Vagina (tissue), 2 donors: ENCODE data around the gene SUPT4H1. TPM values are rescaled to one million over a fixed set of nuclear protein-coding genes. Genes with fewer than 3 reads are reported as not detected.
A peak's percentile ranks its signal among the peaks of the same experiment; 100 is the strongest.

Source experiments
- DNase-seq, 2 donors: peaks; one replicate each; pipeline ENCODE4 v3.0.0-alpha.2; 2017; ENCODE audit errors: extremely low spot score in 2 of 2
- H3K27ac ChIP-seq: fragments of 200-600 bp; sonication (generic); one replicate; pipeline ENCODE4 v1.5.1; 2019
- H3K27me3 ChIP-seq: fragments of 200-600 bp; sonication (generic); one replicate; pipeline ENCODE4 v1.5.1; 2019
- H3K36me3 ChIP-seq, 2 donors: fragments of 200-600 bp; sonication (generic); one replicate each; pipeline ENCODE4 v1.5.1; 2017 to 2019
- H3K4me1 ChIP-seq: fragments of 200-600 bp; sonication (generic); one replicate; pipeline ENCODE4 v1.5.1; 2019
- H3K4me3 ChIP-seq, 2 donors: fragments of 200-600 bp; sonication (generic); 1 replicate in 1 of 2; 2 replicates in 1 of 2; pipeline ENCODE4 v1.5.1; 2016 to 2019
- H3K9me3 ChIP-seq: fragments of 200-600 bp; sonication (generic); one replicate; pipeline ENCODE4 v1.5.1; 2019
- POLR2A ChIP-seq, 2 donors: fragments of 450-650 bp; IDR thresholded peaks; one replicate each; pipeline ENCODE4 v1.6.1; 2017; ENCODE audit warnings: antibody characterized with exemption in 2 of 2, mild to moderate bottlenecking in 2 of 2, moderate library complexity in 2 of 2
- POLR2AphosphoS5 ChIP-seq, 2 donors: sonication (generic); formaldehyde crosslinking; IDR thresholded peaks; one replicate each; pipeline ENCODE4 v1.9.0; 2017; ENCODE audit warnings: antibody characterized with exemption in 2 of 2, mild to moderate bottlenecking in 2 of 2, low read depth in 1 of 2; ENCODE audit not compliant: insufficient read depth in 1 of 2
- intact Hi-C: fragments of 100-400 bp; cut with DNase I; formaldehyde crosslinking; loops from one replicate; pipeline ENCODE4 v1.15.1; 2023
- total RNA-seq: library from RNA; depleted of rRNA; stranded (reverse); fragments of >200 nt; gene quantifications from one replicate; pipeline ENCODE4 v1.2.3, GENCODE V29; 2016
- TF ChIP-seq, protein P1 (sequence below), 3 experiments: fragments of 450-650 bp in 2 of 3; fragments of 200-600 bp in 1 of 3; sonication (generic) in 1 of 3; IDR thresholded peaks; one replicate each; pipeline ENCODE4 v1.5.1; 2017 to 2019; ENCODE audit warnings: antibody characterized with exemption in 3 of 3, mild to moderate bottlenecking in 2 of 3, moderate library complexity in 2 of 3

The SUPT4H1 gene
- total RNA-seq, 1 donor from 2014 or later: 31.4 TPM

GRCh38 chr17:58310511-58311428 lies 41.2 kb downstream of the SUPT4H1 start:
- TF ChIP-seq POLR2AphosphoS5 (IDR thresholded peaks at IDR 0.05; ENCODE audit: insufficient read depth in 1 of 2, low read depth in 1 of 2): no peak
- TF ChIP-seq, protein P1, sequence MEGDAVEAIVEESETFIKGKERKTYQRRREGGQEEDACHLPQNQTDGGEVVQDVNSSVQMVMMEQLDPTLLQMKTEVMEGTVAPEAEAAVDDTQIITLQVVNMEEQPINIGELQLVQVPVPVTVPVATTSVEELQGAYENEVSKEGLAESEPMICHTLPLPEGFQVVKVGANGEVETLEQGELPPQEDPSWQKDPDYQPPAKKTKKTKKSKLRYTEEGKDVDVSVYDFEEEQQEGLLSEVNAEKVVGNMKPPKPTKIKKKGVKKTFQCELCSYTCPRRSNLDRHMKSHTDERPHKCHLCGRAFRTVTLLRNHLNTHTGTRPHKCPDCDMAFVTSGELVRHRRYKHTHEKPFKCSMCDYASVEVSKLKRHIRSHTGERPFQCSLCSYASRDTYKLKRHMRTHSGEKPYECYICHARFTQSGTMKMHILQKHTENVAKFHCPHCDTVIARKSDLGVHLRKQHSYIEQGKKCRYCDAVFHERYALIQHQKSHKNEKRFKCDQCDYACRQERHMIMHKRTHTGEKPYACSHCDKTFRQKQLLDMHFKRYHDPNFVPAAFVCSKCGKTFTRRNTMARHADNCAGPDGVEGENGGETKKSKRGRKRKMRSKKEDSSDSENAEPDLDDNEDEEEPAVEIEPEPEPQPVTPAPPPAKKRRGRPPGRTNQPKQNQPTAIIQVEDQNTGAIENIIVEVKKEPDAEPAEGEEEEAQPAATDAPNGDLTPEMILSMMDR (IDR thresholded peaks at IDR 0.05): no peak
- TF ChIP-seq POLR2A (IDR thresholded peaks at IDR 0.05): no peak
- H3K4me1 ChIP-seq: no peaks in the 10 kb centered on the region
- no peaks in the 10 kb centered on the region for H3K36me3 ChIP-seq
- no peaks in the 10 kb centered on the region for H3K27me3 ChIP-seq
- peak; percentile 77 to 88 for DNase-seq
- intact Hi-C loops: no loop called here
- no peak overlapping the region for H3K27ac ChIP-seq
- H3K4me3 ChIP-seq: no peak overlapping the region
- H3K9me3 ChIP-seq: no peaks in the 10 kb centered on the region

DNA sequence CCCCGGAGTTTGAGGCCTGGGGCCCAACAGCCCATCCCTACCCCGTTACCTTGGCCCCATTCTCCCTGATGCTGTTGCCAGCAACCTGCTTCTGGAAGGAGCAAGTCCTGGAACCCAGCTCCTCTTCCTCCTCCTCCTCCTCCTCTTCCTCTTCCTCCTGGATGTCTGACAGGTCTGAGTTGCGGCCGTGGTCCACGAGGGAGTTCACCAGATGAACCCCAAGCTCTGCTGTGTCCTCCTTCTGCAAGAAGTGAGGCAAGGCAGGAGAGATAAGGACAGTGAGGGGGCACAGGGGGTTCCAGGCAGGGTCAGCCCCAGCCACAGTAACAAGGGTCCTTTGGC lies 42.1 kb downstream of the SUPT4H1 start:
- no peaks in the 10 kb centered on the region for H3K9me3 ChIP-seq
- H3K36me3 ChIP-seq: no peaks in the 10 kb centered on the region
- intact Hi-C loops: no loop called here
- no peak overlapping the region for H3K4me3 ChIP-seq
- no peaks in the 10 kb centered on the region for H3K27me3 ChIP-seq
- no peaks in the 10 kb centered on the region for H3K4me1 ChIP-seq
- no peak overlapping the region for H3K27ac ChIP-seq
- DNase-seq: peak in 1 of 2 donors; percentile 72
- TF ChIP-seq POLR2AphosphoS5 (IDR thresholded peaks at IDR 0.05; ENCODE audit: insufficient read depth in 1 of 2, low read depth in 1 of 2): no peak
- TF ChIP-seq POLR2A (IDR thresholded peaks at IDR 0.05): no peak
- TF ChIP-seq, protein P1 (IDR thresholded peaks at IDR 0.05): no peak

DNA sequence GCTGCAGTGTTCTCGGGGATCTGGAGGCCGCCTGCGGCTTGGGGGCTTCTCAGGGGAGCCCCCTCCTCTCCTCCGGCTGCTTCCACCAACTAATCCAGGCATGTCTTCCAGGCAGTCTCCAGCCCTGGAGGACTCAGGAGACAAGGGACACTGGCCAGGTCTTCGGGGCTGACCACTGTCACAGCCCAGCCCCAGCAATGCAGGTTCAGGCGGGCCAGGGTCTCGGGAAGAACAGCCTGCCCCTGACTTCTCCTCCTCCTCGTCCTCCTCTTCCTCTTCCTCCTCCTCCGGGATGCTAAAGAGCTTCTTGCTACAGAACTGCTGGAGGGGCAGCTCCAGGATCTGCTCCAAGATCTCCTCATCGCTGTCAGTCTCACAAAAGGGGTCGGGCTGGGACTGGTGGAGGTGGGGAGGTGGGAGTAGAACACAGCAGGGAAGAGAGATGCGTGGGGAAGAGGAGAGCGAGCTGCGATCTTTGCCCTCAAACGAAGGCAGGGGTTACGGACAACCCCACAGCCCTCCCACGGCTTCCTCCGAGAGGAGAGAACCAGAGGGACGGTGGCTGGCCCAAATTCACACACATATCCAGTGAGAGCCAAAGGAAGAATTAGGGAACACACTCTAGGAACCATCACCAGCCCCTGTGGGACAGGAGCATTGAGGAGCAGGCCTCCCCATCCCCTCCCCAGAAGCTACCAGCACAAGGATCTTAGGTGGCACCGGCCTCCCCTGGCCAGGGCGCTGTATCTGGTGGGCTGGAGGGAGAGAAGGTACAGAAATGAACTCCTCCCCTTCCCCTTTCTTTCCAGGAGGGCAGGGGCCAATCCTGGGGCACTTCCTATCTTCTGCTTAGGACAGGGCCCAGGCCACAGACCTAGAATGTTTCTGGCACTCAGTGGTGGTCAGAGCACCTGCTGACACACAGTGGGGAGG lies 42.8 kb downstream of the SUPT4H1 start:
- intact Hi-C loops: no loop called here
- no peaks in the 10 kb centered on the region for H3K9me3 ChIP-seq
- H3K4me1 ChIP-seq: no peaks in the 10 kb centered on the region
- DNase-seq: peak in 1 of 2 donors; percentile 94
- H3K27ac ChIP-seq: no peak overlapping the region
- H3K4me3 ChIP-seq: no peak overlapping the region
- TF ChIP-seq, protein P1 (IDR thresholded peaks at IDR 0.05): no peak
- TF ChIP-seq POLR2A (IDR thresholded peaks at IDR 0.05): no peak
- TF ChIP-seq POLR2AphosphoS5 (IDR thresholded peaks at IDR 0.05; ENCODE audit: insufficient read depth in 1 of 2, low read depth in 1 of 2): no peak
- no peaks in the 10 kb centered on the region for H3K27me3 ChIP-seq
- no peaks in the 10 kb centered on the region for H3K36me3 ChIP-seq

DNA sequence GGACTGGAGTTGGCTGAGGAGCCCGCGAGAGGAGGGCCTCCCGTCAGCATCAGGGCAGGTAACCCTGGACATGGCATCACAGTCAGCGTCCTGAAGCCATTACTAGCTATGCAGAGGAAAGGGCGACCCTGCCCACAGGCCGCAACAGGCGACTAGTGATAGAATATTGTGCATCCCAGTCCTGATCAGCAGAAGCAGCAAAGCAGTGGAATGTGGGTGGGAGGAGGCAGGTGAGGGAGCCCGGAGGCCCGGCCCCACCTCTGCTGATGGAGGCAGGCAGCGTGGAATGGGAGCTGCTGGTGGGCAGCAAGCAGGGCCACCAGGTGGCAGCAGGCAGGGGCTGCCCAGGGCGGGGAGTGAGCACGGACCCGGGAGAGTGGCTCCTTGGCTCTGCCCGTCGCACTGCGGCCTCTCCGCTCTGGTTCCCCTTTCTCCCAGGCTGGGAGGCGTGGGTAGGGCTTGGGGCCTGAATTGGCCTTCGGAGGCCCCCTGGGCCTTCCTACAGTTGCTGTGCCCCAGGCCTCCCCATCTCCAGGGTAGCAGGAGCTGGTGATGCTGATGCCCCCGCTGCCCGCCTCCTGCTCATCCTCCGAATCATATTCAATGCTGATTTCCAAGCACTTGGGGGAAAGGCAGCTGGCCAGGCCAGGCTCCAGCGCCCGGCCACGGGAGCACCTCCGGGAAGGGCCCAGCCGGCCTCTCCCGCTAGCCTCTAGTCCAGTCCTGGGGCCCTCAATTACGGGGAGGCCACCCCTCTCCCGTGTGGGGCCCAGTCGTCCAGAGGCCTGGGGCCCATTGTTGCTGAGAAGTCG lies 43.6 kb downstream of the SUPT4H1 start:
- TF ChIP-seq POLR2A (IDR thresholded peaks at IDR 0.05): no peak
- TF ChIP-seq, protein P1 (IDR thresholded peaks at IDR 0.05): no peak
- TF ChIP-seq POLR2AphosphoS5 (IDR thresholded peaks at IDR 0.05; ENCODE audit: insufficient read depth in 1 of 2, low read depth in 1 of 2): no peak
- H3K27me3 ChIP-seq: no peaks in the 10 kb centered on the region
- no peak overlapping the region for H3K27ac ChIP-seq
- H3K4me3 ChIP-seq: no peak overlapping the region
- H3K9me3 ChIP-seq: no peaks in the 10 kb centered on the region
- no peaks in the 10 kb centered on the region for H3K4me1 ChIP-seq
- intact Hi-C loops: no loop called here
- no peaks in the 10 kb centered on the region for H3K36me3 ChIP-seq
- no peak for DNase-seq
